Smooth muscle cell of the brain vasculature (primary cell): ENCODE results near the gene MAGT1.
"Not testable (repeated sequence)": the region's sequence is repeated elsewhere in the genome, so short reads cannot be mapped to it uniquely, and the experiment has no call there.

ENCODE experiments used
- DNase-seq: peaks from one replicate; pipeline ENCODE4 v3.0.0-alpha.2; 2012; ENCODE audit warnings: low read depth, low spot score

MAGT1 gene

DNA sequence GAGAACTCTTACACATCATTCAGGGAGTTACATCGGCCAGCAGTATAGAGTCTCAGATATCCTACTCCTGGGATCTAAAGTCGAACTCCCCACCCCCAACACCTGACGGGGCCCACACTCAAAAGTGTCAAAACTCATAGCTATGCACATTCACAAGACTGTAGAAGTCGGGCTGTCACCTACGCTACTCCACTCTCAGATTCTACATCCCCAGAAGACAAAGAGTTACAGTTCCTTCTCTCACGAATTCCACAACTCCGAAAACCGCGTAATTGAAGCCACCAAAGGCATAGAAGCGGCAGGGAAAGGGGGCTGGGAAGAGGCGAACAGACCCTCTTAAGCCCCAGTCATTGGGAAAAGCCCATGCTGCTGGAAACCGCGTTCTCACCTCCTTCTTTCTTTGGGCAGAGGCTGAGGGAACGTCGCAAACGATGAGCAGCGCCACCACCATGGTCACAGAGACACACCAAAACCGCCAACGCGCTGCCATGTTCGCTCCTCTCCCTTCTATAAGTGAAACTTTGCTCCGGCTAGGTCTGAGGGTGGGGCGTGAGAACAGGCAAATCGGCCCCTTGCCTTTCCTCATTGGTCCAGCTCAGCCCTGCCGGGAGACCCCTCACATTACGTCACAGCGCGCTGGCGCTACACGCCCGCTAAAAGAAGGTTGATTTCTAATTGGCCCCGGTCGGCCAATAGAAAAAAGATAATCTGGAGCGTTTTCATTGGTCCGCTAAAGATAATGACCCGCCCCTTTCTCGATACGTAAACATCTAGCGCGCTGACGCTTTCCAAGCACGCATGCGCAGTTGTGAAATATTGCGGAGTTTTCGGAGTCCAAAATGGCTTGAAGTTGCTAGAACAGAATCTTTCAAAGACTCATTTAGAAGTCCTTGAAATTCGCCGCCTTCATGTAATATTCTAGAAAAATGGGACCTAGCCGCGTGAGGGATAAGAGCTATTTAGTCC lies at the start of gene MAGT1:
MAGT1 (minus strand) TSS at position 515 of the 966 bp plus-strand sequence; CDS start at position 490, 25 bp downstream.
- peak; percentile 91 for DNase-seq

DNA sequence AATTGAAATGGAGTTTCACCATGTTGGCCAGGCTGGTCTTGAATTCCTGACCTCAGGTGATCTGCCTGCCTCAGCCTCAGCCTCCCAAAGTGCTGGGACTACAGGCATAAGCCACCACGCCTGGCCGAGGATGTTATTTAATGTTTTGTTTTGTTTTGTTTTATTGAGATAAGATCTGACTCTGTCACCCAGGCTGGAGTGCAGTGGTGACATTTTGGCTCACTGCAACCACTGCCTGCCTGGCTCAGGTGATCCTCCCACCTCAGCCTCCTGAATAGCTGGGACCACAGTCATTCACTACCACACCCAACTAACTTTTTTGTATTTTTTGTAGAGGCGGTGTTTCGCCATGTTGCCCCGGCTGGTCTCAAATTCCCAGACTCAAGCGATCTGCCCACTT lies 49.8 kb upstream of the MAGT1 start:
- not testable (repeated sequence) for DNase-seq

DNA sequence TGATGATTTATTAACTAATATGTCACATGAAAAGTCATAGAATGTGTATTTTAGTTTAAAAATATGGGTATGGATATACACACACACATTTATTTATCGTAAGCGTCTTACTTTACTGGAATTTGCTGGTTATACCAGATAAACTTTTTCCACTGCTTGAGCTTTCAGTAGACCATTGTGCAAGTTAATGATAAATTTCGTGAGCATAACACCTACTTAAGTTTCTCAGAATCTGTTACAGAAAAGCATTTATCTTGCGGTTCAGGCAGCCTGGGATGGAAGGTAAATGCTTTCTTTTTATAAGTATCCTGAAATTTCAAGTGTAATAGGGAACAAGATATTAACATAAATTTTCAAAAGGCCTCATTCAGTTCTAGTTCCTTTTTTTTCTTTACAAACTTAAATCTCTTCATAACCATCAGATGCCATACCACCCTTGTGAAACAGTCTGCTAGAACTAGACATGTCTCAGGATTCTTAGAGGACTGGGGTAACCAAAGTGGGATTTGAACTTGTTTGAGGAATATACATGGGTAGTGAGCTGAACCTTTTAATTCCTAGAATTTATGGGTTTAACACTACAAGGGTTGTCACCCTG lies 42.9 kb upstream of the MAGT1 start:
- DNase-seq: no peak

DNA sequence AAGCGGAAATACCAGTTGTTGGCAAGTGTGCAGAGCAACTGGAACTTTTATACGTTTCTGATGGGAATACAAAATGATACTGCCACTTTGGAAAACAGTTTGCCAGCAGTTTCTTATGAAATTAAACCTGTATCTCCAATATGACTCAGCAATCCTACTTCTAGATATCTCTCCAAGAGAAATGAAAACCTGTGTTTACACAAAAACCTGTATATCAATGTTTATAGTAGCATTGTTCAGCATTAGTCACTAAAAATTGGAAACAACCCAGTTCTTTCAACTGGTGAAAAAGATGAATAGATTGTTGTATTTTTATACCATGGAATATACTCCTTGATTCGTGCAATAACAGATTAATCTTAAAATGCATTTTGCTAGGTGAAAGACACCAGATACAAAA lies 42.1 kb upstream of the MAGT1 start:
- DNase-seq: no peak

DNA sequence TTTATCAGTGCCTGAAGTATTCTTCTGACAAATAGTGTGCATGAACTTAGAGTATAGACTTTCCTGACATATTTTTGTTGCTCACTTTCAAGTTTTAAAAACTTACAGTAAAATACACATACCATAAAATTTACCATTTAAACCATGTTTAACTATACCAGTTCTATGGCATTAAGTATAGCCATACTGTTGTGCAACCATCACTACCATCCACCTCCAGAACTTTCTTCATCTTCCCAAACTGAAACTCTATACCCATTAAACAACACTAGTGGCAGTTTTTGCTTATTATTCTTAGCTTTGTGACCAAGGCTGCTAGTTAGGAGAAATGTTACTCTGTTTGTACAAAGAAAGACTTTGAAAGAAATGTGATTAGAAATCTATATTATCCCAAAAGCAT lies 41.1 kb upstream of the MAGT1 start:
- no peak for DNase-seq

DNA sequence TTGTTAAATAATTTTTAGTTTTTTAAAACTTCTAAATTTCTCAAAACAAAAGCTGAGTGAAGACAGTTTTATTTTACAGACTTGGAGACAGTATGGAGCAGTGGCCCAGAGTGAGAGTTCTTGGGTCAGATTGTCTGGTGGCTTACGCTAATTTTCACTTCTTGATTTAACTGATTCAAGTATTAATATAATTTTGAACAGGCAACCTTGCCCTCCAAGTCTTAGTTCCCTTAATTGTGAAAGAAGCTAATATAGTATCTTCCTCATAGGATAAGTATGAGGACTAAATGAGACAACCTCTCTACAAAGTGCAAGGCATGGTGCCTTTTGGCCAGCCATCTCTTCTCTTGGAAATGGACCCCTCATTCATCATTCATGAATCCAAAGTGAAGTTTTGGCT lies 40.7 kb upstream of the MAGT1 start:
- no peak for DNase-seq

DNA sequence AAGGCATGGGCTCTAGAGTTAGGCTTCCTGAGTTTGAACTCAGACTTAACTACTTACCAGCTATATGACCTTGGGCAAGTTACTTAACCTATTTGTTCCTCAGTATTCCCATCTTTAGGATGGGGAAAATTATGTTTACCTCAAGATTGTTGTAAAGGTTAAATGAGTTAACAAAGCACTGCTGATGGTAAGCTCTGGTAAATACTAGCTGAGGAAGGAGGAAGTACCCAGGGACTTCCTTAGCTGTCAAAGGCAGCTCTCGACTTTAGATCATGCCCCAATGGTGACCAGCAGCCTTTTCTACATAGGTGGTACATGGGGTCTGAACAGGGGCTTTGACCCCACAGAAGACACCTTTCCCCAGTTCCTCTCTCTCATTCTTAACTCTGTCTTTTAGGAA lies 35.3 kb upstream of the MAGT1 start:
- no peak for DNase-seq

DNA sequence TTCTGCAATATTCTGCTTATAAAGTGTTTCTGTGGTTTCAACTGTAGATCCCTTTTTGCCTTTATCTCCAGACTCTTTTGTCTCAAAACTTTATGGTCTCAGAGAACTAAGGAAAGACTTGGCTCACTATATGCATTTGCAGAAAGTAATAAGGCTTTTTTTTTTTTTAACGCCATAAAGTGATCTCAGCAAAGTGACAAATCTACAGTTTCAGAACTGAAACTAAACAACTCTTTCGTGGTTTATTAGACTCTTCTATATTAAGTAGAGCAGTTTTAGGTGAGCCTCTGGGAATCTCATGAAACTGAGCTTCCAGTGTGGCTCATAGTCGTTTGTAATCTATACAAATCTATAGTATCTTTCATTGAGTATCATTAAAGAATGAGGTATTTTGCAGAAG lies 30.5 kb upstream of the MAGT1 start:
- no peak for DNase-seq

DNA sequence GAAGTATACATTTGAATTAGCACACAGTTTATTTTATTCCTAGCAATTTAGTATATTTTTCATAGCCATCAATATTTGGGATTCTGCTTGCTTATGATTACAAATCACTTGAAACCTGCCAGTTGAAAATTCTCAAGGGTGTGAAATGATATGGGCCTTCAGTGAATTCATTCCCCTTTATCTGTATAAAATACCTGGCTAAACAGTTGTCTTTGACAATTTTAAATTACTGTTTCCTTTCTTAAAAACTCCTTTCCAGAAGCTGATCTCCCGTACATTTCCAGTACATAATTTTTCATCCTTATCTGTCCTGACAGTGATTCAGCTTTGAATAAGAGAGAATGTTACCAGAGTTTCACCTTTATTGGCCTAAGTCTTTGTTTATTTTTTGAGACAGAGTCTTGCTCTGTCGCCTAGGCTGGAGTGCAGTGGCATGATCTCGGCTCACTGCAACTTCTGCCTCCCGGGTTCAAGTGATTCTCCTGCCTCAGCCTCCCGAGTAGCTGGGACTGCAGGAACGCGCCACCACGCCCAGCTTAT lies 29.2 kb upstream of the MAGT1 start:
- DNase-seq: no peak

DNA sequence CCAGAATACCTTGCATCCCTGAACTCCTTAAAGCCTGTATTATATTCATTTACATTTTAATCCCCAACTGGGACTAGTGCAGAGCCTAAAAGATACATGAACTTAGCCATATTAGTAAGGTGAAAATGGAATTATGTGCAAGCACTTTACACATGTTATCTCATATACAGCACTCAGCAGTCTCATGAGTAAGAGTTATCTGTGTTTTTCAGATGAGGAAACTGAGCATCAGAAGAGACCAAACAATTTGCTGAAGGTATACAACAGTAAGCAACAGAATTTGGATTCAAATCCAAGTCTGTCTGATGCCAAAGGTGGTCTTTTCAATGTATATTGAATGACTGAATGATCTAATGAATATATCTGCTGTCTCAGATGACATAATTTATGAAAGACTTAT lies 27.6 kb upstream of the MAGT1 start:
- no peak for DNase-seq

DNA sequence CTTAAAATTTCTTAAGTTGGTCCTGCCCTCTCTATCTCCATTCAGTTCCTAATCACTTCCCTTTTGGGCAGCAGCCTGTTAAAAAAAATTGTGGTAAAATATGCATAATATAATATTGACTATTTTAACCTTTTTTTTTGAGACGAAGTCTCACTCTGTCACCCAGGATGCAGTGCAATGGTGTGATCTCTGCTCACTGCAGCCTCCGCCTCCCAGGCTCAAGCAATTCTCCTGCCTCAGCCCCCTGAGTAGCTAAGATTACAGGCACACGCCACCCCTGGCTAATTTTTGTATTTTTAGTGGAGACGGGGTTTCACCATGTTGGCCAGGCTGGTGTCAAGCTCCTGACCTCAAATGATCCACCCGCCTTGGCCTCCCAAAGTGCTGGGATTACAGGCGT lies 24.1 kb upstream of the MAGT1 start:
- not testable (repeated sequence) for DNase-seq

DNA sequence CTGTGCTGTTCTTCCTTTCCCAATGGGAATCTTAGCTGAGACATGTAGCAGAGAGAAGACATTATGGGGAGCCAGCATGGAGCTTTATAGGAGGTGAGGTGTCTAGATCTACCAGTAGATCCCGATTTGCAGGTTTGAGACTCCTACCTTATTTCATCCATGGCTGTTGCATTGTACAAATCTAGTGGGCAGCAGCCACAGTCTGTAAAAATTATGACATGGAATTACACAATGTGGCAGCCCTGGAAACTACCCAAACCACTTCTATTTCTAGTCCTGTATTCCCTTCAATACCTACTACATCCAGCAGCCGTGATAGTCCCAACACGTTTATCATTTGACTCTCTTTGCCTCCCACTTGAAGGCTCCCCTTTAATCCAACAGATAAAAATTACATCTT lies 23.3 kb upstream of the MAGT1 start:
- DNase-seq: no peak

DNA sequence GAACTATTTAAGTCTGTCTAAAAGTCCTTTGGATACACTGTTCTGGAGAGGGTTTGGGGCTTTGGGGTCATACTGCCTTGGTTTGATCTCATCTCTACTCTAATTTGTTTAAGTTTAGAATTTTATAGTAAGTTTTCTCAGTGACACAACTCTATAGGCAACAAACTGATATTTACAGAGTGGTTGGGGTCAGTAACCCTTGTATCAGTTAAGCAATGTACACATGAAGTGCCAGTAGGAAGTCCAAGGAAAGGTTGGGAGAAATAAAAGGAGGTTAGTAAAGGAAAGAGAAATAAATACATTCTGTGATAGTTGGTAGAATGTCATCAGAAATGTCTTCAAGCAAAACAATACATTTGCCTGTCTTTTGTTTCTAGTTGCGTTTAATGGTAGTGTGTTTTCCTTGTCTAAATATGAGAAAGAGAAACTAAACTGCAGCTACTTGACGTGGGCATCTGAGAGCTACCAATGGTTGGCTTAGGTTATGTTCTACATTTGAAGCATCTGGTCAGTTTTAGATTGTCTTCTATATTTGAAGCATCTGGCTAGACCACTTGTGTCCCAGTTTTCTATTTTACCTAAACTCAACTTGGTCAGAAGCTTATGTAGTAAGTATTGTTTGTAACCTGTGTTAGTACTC lies 22.2 kb upstream of the MAGT1 start:
- no peak for DNase-seq

DNA sequence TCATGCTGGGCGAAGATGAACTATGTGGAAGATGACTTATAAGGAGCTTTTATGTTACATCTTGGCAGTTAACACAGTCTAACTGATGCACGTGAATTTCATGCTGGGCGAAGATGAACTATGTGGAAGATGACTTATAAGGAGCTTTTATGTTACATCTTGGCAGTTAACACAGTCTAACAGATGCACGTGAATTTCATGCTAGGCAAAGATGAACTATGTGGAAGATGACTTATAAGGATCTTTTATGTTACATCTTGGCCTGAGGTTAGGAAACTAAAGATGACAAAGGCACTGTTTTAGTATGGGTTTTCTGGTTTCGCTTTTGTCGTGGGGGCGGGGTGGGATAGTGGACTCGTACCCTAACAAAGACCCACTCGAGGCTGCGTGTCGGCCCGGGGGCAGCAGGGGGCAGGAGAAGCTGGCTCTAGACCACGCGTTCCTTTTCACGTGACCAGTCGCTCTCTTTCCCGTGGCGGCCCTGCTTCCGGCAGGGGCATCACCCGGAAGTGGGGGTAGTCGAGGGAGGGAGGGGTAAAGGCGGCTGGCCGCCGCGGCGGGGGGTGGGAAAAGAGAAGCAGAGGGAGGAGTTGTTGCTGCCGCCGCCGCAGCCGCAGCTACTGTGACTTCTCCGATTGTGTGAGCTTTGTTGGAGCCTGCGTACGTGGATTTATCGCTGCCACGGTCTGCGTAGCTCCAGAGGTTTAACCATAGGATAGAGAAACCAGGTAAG lies 15.0 kb upstream of the MAGT1 start, which contains the start of gene ATP7A:
ATP7A (plus strand) TSS at position 586 of the 733 bp plus-strand sequence. CDS start 60,949 bp downstream, outside the sequence.
- DNase-seq: peak; percentile 50

DNA sequence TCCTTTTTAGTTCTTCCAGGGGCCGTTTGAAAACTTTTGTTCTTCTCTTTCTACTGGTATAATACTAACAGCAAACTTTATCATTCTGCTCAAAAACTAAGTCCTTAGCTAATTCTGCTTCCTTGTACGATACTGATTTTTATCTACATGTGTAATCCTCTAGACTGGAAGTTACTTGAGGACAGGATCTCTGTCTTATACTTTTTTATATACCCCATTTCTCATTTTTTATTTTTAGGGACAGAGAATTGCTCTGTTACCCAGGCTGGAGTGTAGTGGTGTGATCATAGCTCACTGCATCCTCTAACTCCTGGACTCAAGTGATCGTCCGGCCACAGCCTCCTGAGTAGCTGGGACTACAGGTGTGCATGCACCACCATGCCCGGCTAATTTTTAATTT lies 6.3 kb upstream of the MAGT1 start:
- no peak for DNase-seq

DNA sequence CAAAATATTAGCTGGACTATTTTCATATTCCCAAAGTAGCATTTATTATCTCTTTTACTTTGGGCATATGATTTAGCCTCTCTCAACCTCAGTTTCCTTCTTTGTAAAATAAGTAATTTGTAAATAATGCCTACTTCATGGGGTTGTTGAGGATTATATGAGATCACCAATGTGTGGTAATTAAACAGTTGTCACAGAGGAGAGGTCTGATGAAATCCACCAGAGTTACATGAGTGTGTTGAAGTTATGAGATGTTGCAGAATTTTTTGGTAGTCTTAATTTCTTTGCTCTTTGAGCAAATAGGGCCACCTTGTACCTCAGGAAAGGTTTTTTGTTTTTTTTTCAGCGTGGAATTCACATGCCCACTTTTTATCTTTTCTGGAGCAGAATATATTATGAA lies 5.5 kb upstream of the MAGT1 start:
- no peak for DNase-seq

DNA sequence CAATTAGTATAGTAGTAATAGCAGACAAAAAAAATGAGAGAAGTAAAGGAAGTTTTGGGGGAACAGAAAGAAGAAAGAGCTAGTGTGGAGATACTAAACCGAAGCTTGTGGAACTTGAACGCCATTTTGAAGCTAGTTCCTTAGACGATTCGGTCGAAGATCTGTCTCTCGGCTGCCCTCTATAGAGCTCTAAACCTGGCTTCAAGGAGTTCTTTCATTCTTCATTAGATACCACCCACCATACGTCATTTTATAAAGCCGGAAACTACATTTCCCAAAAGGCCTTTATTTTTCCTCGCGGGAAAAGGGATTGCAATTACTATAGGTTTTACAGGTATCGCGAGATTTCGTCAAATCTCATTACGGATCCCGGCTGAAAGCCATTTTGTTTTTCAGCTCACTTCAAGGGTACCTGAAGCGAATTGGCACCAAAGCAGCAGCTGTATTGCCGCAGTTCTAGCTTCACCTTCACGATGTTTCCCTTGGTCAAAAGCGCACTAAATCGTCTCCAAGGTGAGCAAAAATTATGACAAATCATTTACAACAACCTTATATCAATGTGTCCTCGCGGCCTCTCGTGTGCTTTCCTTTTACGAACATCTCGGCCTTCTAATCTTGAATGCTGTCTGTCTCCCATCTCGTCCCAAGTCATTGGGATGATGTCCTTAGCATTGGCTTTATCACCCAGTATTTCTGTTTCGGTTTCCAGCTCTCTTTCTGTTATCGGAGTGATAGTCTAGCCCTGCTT lies 4.0 kb upstream of the MAGT1 start, which contains the start of gene COX7B:
COX7B (plus strand) TSS at position 388 of the 748 bp plus-strand sequence; CDS start at position 474, 86 bp downstream.
- DNase-seq: peak; percentile 83

DNA sequence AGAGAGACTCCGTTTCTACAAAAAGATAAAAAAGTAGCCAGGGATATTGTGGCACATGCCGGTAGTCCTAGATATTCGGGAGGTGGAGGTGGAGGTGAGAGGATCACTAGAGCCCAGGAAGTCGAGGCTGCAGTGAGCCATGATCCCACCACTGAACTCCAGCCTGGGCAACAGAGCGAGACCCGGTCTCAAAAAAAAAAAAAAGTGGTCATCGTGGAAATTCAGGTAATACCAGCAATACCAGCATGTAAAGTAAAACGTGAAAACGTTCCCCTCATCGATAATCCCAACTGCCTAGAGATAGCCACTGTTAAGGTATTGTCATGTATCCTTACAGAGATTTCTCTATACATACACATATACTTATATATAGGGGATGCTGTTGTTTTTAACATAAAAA lies 1.5 kb downstream of the MAGT1 start:
- DNase-seq: no peak

DNA sequence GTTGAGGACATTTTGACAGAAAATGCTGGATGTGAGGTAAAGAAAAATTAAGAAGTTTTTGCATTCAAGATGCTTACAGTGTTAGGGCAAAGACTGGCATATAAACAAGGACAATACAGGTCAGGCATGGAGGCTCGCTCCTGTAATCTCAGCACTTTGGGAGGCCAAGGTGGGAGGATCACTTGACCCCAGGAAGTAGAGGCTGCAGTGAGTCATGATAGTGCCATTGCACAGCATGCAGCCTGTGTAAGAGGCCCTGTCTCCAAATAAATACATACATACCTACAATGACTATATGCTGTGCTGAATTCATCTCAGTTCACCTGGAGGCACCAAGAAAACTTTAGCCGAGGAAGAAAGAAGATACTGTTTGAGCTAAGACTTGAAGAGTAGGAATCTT lies 2.3 kb downstream of the MAGT1 start:
- no peak for DNase-seq

DNA sequence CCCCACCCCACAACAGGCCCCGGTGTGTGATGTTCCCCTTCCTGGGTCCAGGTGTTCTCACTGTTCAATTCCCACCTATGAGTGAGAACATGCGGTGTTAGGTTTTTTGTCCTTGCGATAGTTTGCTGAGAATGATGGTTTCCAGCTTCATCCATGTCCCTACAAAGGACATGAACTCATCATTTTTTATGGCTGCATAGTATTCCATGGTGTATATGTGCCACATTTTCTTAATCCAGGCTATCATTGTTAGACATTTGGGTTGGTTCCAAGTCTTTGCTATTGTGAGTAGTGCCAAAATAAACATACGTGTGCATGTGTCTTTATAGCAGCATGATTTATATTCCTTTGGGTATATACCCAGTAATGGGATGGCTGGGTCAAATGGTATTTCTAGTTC lies 13.8 kb downstream of the MAGT1 start:
- not testable (repeated sequence) for DNase-seq

DNA sequence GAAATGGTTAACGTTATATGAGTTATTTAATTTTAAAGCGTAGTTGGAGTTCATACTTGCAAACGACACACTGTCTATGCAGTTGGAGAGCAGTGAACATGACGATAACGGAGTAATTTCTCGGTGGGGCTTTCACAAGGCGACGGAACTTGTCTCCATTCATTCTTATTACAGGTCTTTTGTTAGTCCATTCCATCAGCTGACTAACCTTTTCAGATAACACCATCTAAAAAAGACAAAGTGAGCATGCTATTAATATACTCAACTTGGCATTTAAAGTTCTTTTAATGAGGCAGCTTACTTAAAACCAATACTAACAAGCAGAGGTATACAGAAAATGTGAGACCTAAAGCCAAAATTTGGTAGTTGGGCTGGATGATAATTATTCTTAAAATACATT lies 19.9 kb downstream of the MAGT1 start:
- DNase-seq: no peak
